ACC112 (cell line): ENCODE measurements around the gene ADI1.
A peak's percentile ranks its signal among the peaks of the same experiment; 100 is the strongest.

Experiments
- H2AFZ ChIP-seq: fragments of 200-600 bp; sonication (generic); one replicate; pipeline ENCODE4 v1.6.0; 2017; ENCODE audit warnings: antibody characterized with exemption, low read length; ENCODE audit not compliant: unreplicated experiment
- H3K27ac ChIP-seq: fragments of 200-600 bp; sonication (generic); 2 replicates; pipeline ENCODE4 v1.5.1; 2014; ENCODE audit warnings: low read depth, mild to moderate bottlenecking, antibody characterized with exemption, low read length, moderate library complexity
- H3K27me3 ChIP-seq: fragments of 200-600 bp; sonication (generic); 2 replicates; pipeline ENCODE4 v1.6.1; 2014; ENCODE audit warnings: mild to moderate bottlenecking, antibody characterized with exemption, low read length, moderate library complexity, mixed read lengths; ENCODE audit not compliant: insufficient read depth
- H3K36me3 ChIP-seq: fragments of 200-600 bp; sonication (generic); 2 replicates; pipeline ENCODE4 v1.6.1; 2016; ENCODE audit warnings: mild to moderate bottlenecking, antibody characterized with exemption, low read length, moderate library complexity, mixed read lengths; ENCODE audit not compliant: insufficient read depth
- H3K4me1 ChIP-seq: fragments of 200-600 bp; sonication (generic); one replicate; pipeline ENCODE4 v1.6.1; 2016; ENCODE audit warnings: low read length, mixed read lengths; ENCODE audit not compliant: insufficient read depth, unreplicated experiment, control insufficient read depth
- H3K4me3 ChIP-seq: fragments of 200-600 bp; sonication (generic); 2 replicates; pipeline ENCODE4 v1.5.1; 2014; ENCODE audit warnings: mild to moderate bottlenecking, low read depth, low read length
- H3K79me2 ChIP-seq: fragments of 200-600 bp; sonication (generic); one replicate; pipeline ENCODE4 v1.6.0; 2016; ENCODE audit warnings: low read length; ENCODE audit not compliant: control insufficient read depth, unreplicated experiment, insufficient read depth

ADI1 gene

DNA sequence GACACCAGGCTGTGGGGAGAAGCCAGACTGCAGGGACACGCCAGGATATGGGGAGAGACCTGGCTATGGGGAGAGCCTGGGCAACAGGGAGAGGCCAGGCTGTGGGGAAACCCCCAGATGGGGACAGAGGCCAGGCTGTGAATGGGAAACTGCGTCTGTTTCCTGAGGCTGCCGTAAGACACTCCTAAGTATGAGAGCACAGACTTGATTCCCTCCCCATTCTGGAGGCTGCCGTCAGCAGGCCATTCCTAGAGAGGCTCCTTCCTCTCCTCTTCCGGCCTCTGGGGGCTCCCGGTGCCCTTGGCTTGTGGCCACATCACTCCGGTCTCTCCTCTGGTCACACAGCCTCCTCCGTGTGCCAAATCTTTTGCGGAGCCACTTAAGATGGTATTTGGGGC, 32.3 kb downstream of the ADI1 start:
- Histone ChIP-seq H3K27me3 (no peaks in the 10 kb centered on the region), H3K27ac (peak overlapping the region; percentile 39; the same call in 1 of the 2 replicates), H3K36me3 (no peaks in the 10 kb centered on the region), H3K4me1 (peaks cover 2% of the 10 kb centered on the region), H3K4me3 (no peak overlapping the region), H2AFZ (no peak overlapping the region), H3K79me2 (no peaks in the 10 kb centered on the region)

DNA sequence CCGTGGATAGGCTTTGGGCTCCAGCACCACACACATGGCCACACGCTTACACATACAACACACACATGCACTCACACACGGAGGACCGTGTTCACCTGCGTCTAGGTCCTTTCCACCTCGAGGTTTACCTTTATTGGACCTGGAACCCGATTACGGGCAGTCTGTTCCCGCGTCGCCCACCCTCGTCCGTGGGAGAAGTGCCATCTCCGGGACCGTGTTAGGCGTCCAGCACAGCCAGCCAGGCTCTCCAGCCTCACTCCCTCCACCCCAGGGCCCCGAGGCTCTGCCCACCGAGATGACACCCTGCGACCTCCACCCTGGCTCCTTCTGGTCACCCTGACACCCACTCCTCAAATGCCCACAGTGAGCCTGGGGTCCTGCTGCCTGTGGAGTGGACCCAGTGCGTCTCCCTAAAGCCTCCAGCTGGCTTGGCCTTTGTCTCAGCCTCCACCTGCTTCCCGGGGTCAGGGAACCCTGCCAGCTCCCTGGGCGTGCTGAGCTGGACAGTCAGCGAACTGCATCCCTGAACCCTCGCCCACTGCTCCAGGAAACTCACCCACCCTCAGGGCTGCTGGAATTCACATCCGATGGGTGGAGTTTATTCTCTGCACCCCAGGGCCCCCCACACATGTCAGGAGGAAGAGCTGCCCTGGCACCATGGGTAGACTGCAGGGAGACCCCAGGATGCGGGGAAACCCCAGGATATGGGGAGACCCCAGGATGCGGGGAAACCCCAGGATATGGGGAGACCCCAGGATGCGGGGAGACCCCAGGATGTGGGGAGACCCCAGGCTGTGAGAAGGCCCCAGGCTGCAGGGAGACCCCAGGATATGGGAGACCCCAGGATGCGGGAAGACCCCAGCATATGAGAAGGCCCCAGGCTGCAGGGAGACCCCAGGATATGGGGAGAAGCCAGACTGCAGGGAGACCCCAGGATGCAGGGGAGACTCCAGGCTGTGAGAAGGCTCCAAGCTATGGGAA, 33.0 kb downstream of the ADI1 start:
- no peak overlapping the region for H3K4me3 ChIP-seq
- no peak overlapping the region for H3K27ac ChIP-seq
- H3K4me1 ChIP-seq: peaks cover 2% of the 10 kb centered on the region
- H2AFZ ChIP-seq: no peak overlapping the region
- no peaks in the 10 kb centered on the region for H3K27me3 ChIP-seq
- H3K79me2 ChIP-seq: no peaks in the 10 kb centered on the region
- H3K36me3 ChIP-seq: no peaks in the 10 kb centered on the region

DNA sequence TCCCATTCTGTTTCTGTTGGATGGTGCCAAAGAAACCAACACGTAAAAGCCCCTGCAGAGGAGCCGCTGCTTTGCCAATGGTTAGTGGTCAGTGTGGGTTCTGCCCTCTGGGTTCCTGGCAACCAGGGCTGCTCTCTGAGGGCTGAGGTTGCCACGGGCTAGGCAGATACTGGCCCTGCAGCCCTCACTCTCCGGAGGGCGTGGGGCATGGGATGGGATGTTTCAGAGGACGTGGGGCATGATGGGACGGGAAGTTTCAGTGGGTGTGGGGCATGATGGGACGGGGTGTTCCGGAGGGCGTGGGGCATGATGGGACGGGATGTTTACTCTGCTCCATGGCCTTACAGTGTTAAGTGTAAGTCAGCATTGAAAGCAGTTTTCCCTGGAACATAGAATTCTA, 34.2 kb downstream of the ADI1 start:
- no peaks in the 10 kb centered on the region for H3K79me2 ChIP-seq
- no peaks in the 10 kb centered on the region for H3K36me3 ChIP-seq
- H3K4me1 ChIP-seq: peaks cover 2% of the 10 kb centered on the region
- no peak overlapping the region for H2AFZ ChIP-seq
- no peak overlapping the region for H3K4me3 ChIP-seq
- H3K27me3 ChIP-seq: no peaks in the 10 kb centered on the region
- no peak overlapping the region for H3K27ac ChIP-seq

DNA sequence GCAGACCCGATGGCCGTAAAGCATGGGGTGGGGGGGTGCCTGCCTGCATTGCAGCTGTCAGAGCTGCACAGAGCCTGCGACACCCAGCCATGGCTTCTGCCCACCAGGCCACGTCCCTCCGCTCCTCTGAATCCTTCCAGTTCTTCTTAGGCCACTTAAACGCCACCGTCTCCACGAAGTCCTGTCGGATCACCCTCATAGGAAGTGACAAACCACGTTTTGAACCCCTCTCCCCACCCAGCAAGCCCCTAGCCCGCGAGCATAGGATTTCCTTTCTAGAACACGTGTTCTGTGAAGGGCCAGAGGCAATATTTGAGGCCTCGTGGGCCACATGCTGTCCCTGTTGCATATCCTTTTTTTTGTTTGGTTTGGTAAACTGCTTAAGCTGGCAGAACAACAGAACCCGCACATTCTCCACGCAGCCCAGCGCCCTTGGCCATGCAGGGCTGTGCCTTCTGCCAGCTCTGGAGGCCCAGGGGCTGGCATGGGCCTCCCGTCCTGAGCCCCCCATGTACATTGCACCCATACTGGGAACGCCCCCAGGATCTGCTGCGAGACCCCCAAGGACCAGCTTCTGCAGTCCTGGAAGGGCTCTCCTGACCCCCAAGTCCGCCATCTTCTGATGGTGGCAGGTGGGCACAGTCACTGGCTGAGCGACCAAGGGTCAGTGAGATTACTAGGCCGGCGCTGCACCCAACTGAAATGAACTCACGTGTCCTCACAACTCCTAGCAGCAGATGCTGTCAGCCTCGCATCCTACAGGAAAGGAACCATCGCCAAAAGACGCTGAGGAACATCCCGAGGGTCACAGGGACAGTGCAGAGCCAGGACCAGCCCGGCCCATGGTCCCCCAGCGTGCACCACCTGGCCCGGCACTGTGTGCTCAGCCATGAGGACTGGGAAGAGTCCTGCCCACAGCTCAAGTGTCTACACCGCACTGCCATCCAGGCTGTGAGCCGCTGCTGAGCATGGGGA, 35.1 kb downstream of the ADI1 start:
- H2AFZ ChIP-seq: no peak overlapping the region
- H3K27ac ChIP-seq: no peak overlapping the region
- no peaks in the 10 kb centered on the region for H3K36me3 ChIP-seq
- H3K4me1 ChIP-seq: peaks cover 2% of the 10 kb centered on the region
- H3K4me3 ChIP-seq: no peak overlapping the region
- no peaks in the 10 kb centered on the region for H3K27me3 ChIP-seq
- H3K79me2 ChIP-seq: no peaks in the 10 kb centered on the region

DNA sequence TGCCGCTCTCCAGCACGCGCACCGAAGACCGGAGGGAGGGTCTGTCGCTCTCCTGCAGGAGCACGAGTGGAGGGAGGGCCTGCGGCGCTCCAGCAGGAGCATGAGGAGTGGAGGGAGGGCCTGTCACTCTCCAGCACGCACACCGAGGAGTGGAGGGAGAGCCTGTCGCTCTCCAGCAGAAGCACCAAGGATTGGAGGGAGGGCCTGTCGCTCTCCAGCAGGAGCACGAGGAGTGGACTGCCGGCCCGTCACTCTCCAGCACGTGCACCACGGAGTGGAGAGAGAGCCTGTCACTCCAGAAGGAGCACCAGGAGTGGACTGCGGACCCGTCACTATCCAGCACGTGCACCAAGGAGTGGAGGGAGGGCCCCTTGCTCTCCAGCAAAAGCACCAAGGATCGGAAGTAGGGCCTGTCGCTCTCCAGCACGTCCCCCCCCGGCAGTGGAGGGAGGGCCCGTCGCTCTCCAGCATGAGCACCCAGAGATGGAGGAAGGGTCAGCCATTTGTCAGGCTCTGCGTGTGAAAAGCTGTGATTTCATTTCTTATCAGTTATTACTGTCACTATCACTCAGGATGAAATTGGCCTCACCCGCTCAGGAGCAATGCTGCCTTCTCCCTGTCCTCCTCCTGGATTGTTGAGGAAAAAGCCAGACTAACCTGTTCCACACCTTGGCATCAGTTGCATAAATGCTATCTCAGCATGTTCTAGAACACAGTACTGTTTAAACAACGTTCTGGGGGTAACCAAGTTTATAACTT, 35.9 kb downstream of the ADI1 start:
- Histone ChIP-seq H3K4me1 (peaks cover 2% of the 10 kb centered on the region), H2AFZ (no peak overlapping the region), H3K27me3 (no peaks in the 10 kb centered on the region), H3K4me3 (no peak overlapping the region), H3K27ac (no peak overlapping the region), H3K79me2 (no peaks in the 10 kb centered on the region), H3K36me3 (no peaks in the 10 kb centered on the region)

DNA sequence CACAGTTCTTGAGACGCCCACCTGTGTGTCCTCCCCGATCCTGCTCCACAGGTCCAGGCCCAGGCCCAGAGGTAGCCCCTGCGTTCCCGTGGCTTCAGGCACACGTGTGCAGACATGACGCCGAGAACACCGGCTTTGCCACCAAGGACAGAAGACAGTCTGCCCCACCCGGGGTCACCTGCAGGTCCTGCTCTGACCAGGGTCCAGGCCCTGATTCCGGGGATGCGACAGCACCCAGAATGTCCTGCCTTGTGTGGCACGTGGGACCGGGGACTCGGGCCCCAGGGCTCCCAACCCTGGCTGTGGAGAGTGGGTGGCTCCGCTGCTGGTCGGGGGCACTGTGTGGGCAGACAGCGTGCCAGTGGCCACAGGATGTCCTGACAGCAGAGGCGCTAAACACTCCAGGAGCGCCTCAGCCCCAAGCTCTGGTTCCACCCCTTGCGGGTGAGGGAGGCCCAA, 36.9 kb downstream of the ADI1 start:
- Histone ChIP-seq H3K36me3 (no peaks in the 10 kb centered on the region), H3K27me3 (no peaks in the 10 kb centered on the region), H3K79me2 (no peaks in the 10 kb centered on the region), H2AFZ (no peak overlapping the region), H3K4me1 (peaks cover 1% of the 10 kb centered on the region), H3K4me3 (no peak overlapping the region), H3K27ac (no peak overlapping the region)

DNA sequence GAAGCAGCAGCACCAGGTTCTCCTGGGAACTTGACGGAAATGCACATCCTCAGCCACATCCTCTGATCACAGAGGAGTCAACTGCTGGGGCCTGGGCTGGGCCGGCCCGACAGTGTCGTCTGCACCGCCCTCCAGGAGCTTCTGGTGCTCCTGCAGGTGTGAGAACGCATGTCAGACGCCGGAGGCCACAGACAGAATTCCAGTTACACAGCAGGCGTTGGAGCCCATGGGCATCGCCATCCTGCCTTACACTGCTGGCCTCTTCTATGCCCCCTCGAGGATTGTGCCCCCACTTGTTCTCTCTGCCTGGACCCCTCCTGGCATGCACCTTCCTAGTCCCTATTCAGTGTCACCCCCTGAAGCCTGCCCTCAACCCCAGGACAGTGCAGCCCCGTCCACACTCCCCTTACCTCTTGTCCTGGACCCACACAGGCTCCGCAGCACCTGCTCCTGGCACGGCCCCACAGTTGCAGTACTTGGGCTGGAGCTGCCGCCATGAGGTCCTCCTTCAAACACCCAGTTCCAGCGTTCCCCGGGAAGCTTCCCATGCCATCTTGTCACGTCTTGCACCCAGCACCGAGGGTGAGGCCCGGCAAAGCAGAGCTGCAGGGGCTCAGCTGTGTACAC, 37.5 kb downstream of the ADI1 start:
- H3K4me3 ChIP-seq: no peak overlapping the region
- H3K79me2 ChIP-seq: no peaks in the 10 kb centered on the region

DNA sequence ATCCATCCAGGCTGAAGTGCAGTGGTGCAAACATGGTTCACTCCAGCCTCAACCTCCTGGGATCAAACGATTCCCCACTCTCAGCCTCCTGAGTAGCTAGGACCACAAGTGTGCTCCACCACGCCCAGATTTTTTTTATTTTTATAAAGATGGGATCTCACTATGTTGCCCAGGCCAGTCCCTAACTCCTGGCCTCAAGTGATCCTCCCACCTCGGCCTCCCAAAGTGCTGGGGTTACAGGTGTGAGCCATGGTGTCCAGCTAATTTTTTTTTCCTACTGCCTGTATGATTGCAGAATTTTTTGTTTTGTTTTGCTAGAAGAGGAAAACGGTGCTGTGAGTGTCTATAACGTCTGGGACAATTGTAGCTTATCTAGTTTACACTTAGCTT, 38.3 kb downstream of the ADI1 start:
- Histone ChIP-seq H3K4me1 (no peaks in the 10 kb centered on the region), H3K4me3 (no peak overlapping the region), H3K36me3 (no peaks in the 10 kb centered on the region), H3K79me2 (no peaks in the 10 kb centered on the region), H3K27me3 (no peaks in the 10 kb centered on the region), H2AFZ (no peak overlapping the region), H3K27ac (no peak overlapping the region)

More for the DNA sequence above, 37.5 kb downstream of the ADI1 start:
- no peaks in the 10 kb centered on the region for H3K4me1 ChIP-seq
- no peaks in the 10 kb centered on the region for H3K36me3 ChIP-seq
- no peaks in the 10 kb centered on the region for H3K27me3 ChIP-seq
- H3K27ac ChIP-seq: no peak overlapping the region
- no peak overlapping the region for H2AFZ ChIP-seq

DNA sequence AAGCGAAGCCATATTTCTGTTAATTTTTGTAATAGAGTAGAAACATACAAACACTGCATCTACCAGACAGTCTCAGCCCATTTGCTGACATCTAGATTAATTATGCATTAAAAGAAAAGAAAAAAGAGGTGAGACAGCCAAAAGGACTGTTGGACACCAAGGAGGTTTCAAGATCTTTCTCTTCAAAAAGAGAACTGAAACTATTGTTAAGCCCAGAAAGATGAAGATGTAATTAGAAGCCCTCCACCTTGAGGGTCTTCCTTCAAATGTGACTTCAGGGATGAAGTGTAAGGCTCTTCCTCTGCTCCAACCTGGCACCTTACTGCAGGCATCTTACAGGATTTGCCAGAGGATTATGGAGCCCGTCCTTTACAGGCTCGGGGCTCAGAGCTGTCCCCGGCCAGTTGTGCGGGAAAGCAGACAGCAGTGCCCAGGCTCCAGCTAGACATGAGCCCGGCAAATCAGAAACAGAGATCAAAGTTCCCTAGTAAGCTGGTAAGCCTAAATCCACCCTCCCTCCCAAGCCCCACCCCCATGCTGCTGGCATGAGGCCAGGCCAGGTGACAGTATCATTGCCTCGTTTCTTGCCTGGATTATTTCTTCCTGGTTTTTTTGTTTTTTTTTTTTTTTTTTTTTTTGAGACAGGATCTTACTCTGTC, 38.9 kb downstream of the ADI1 start:
- Histone ChIP-seq H3K4me1 (no peaks in the 10 kb centered on the region), H3K36me3 (no peaks in the 10 kb centered on the region), H2AFZ (no peak overlapping the region), H3K27ac (no peak overlapping the region), H3K79me2 (no peaks in the 10 kb centered on the region), H3K4me3 (no peak overlapping the region), H3K27me3 (no peaks in the 10 kb centered on the region)
